Activated CD4-positive, alpha-beta T cell treated with anti-CD3 and anti-CD28 coated beads for 36 hours (primary cell): ENCODE data around the gene SUSD6. TPM values are rescaled to one million over a fixed set of nuclear protein-coding genes. Genes with fewer than 3 reads are reported as not detected.
"Not testable (repeated sequence)": the region's sequence is repeated elsewhere in the genome, so short reads cannot be mapped to it uniquely, and the experiment has no call there.

Source experiments
- ATAC-seq: fragments of 200-7000 bp; cut with Tn5 transposase; one replicate; pipeline ENCODE4 v1.10.0; 2021; ENCODE audit warnings: mild to moderate bottlenecking, moderate library complexity
- CTCF ChIA-PET: fragments of 350-600 bp; sonication (Branson Sonifier 250); formaldehyde crosslinking; loops from one replicate; lab custom pipeline; 2021; ENCODE audit warnings: antibody characterized with exemption; lab: Charles Lee
- POLR2A ChIA-PET: fragments of 350-600 bp; sonication (Branson Sonifier 250); formaldehyde crosslinking; loops from one replicate; lab custom pipeline; 2021; ENCODE audit warnings: antibody characterized with exemption, inconsistent platforms; lab: Charles Lee
- DNase-seq: peaks from one replicate; pipeline ENCODE4 v3.0.0-alpha.2; 2020
- H3K27ac Mint-ChIP-seq: one replicate; pipeline ENCODE4 v1.8.0; 2021; ENCODE audit warnings: mixed read lengths
- H3K27me3 Mint-ChIP-seq: one replicate; pipeline ENCODE4 v1.8.0; 2021; ENCODE audit warnings: mixed read lengths
- H3K36me3 Mint-ChIP-seq: one replicate; pipeline ENCODE4 v1.8.0; 2021; ENCODE audit warnings: low read depth, mixed read lengths
- H3K4me1 Mint-ChIP-seq: one replicate; pipeline ENCODE4 v1.8.0; 2021; ENCODE audit warnings: mixed read lengths
- H3K4me3 Mint-ChIP-seq: one replicate; pipeline ENCODE4 v1.8.0; 2021; ENCODE audit warnings: mild to moderate bottlenecking, moderate library complexity, mixed read lengths
- H3K9me3 Mint-ChIP-seq: one replicate; pipeline ENCODE4 v1.8.0; 2021; ENCODE audit warnings: low read depth, mixed read lengths
- intact Hi-C, 2 experiments: fragments of 100-400 bp; cut with DNase I in 1 of 2; cut with micrococcal nuclease in 1 of 2; formaldehyde crosslinking; loops; one replicate each; pipeline versions ENCODE4 v1.14.2 to v1.15.1; 2022 to 2024; cut with DNase I, micrococcal nuclease
- total RNA-seq, 2 experiments: library from RNA; stranded (reverse); gene quantifications; one replicate each; pipeline ENCODE4 v1.2.3, GENCODE V29; 2021

Gene SUSD6
- total RNA-seq, 2 experiments from 2014 or later: 57.9 to 59.3 TPM

DNA sequence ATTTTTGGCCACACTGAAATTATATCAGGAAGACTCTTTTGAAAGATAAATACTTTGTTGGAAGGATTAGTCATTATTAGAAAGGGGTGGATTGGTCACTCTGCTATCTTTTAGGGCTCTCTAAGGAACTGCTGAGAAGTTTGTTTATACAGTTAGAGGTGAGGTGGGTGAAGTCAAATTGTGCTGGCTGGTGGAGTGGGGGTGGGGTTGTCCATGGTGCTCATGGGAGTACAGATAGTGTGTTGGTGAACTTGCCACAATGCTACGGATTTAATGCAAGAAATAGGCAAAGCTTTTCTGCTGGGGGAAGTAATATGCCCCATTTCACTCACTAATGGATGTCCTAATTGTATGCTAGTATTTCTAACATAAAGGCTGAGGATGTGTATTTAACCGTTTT is 35.8 kb downstream of the SUSD6 start:
- intact Hi-C loops: no loop called here
- Mint-ChIP-seq H3K9me3 (peaks cover 12% of the 10 kb centered on the region), H3K4me1 (peaks cover 89% of the 10 kb centered on the region), H3K27ac (no peak overlapping the region), H3K27me3 (no peaks in the 10 kb centered on the region), H3K36me3 (peaks cover 42% of the 10 kb centered on the region), H3K4me3 (no peak overlapping the region)
- POLR2A ChIA-PET: no interaction called here
- CTCF ChIA-PET: no interaction called here
- DNase-seq (no peak), ATAC-seq (no peak)

DNA sequence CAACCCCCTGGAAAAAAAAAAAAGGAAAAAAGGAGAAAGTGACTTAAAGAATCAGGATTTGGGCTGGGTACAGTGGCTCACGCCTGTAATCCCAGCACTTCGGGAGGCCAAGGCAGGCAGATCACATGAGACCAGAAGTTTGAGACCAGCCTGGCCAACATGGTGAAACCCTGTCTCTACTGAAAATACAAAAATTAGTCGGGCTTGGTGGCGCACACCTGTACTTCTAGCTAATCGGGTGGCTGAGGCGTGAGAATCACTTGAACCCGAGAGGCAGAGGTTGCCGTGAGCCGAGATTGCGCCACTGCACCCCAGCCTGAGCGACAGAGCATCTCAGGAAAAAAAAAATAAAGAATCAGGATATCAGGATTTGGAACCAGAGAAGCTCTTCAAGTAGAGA is 36.2 kb downstream of the SUSD6 start:
- H3K27ac Mint-ChIP-seq, H3K27me3 Mint-ChIP-seq, DNase-seq, H3K4me3 Mint-ChIP-seq, intact Hi-C loops, H3K9me3 Mint-ChIP-seq, ATAC-seq, POLR2A ChIA-PET: not testable (repeated sequence)
- H3K4me1 Mint-ChIP-seq: peaks cover 88% of the 10 kb centered on the region
- peaks cover 40% of the 10 kb centered on the region for H3K36me3 Mint-ChIP-seq
- CTCF ChIA-PET: interaction anchor here (2.0 kb wide), 1 partner anchor 27 kb away, joined by 6 read pairs; no protein-coding TSS in a partner anchor

DNA sequence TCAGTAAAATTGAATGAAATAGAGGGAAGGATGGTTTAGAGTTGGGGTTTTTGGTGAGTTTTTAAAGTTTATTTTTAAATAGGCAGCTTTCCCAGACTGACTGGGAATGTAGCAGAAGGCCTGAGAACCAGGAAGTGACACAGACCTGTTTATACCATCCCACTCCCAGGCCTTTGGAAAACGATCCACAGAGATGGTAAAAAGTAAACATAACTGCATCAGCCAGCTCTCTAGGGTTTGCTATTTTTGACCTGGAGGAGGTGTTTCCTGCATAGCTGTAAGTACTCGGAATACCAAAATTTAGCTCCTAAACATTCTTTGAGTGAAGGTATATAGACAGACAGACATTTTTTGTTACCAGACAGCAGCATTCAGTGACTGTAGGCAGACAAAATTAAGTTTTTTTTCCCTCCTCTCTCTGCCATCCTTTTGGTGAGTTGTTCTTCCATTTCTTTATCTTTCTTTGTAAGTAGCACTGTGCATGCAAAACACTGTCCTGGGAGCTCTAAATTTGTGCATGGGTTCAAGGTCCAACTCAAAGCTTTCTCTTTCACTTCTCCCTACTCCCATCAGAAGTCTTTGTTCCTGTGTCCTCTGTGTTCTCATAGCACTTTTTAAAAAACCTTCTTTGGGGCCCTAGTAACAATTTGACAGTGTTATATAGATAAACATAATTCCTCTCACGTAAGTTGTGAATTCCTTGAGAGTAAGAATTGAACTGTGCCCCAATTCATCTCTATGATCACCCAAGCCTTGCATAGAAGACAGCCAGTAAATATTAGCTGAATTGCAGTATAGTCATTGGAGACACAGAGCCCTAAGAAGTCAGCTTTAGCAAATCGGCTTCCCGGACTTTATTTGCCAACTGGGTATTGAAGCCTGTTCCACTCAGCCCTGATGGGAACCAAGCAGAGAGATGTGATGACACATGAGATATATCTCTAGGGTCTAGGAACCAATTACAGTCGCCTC is 37.4 kb downstream of the SUSD6 start:
- H3K36me3 Mint-ChIP-seq: peaks cover 38% of the 10 kb centered on the region
- POLR2A ChIA-PET: interaction anchor here (0.7 kb wide), 1 partner anchor 16 kb away, joined by 3 read pairs; no protein-coding TSS in a partner anchor
- intact Hi-C loops: no loop called here

DNA sequence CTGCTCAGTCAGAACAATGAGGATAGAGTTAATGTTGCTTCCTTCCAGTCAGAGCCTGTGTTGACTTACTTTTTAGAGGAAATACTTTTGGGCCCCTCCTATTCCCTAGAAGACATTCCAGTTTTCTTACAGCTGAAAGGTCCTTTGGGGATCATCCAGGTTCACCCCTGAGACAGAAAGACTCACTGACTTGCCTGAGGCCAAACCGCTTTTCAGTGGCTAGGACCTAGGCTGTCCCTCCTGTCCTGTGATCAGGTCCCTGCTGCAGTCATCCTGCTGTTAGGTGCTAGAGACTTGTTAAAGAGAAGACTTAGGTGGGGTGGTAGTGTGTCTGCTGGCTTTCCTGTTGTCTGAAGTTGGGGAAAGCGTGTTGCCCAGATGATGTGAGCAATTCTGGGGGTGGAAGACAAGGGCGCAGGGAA is 39.6 kb downstream of the SUSD6 start:
- no peaks in the 10 kb centered on the region for H3K9me3 Mint-ChIP-seq
- ATAC-seq (no peak), DNase-seq (no peak)
- ChIA-PET CTCF (interaction anchor here (1.0 kb wide), 1 partner anchor 15 kb away, joined by 4 read pairs; no protein-coding TSS in a partner anchor), POLR2A (interaction anchor here (1.1 kb wide), 1 partner anchor 24 kb away, joined by 3 read pairs; no protein-coding TSS in a partner anchor)
- H3K27ac Mint-ChIP-seq: peak overlapping the region; percentile 71
- H3K27me3 Mint-ChIP-seq: no peaks in the 10 kb centered on the region
- peaks cover 78% of the 10 kb centered on the region for H3K4me1 Mint-ChIP-seq
- intact Hi-C loops: no loop called here
- H3K36me3 Mint-ChIP-seq: peaks cover 29% of the 10 kb centered on the region
- no peak overlapping the region for H3K4me3 Mint-ChIP-seq

More for the DNA sequence above, 37.4 kb downstream of the SUSD6 start:
- CTCF ChIA-PET: interaction anchor here (0.6 to 2.0 kb wide), 7 partner anchors 9 to 671 kb away, joined by 3 to 6 read pairs (median 3); no protein-coding TSS in a partner anchor
- ATAC-seq: no peak
- DNase-seq: no peak
- H3K27me3 Mint-ChIP-seq: no peaks in the 10 kb centered on the region
- H3K4me3 Mint-ChIP-seq: no peak overlapping the region
- H3K9me3 Mint-ChIP-seq: no peaks in the 10 kb centered on the region
- peaks cover 85% of the 10 kb centered on the region for H3K4me1 Mint-ChIP-seq
- peak overlapping the region; percentile 64 for H3K27ac Mint-ChIP-seq

DNA sequence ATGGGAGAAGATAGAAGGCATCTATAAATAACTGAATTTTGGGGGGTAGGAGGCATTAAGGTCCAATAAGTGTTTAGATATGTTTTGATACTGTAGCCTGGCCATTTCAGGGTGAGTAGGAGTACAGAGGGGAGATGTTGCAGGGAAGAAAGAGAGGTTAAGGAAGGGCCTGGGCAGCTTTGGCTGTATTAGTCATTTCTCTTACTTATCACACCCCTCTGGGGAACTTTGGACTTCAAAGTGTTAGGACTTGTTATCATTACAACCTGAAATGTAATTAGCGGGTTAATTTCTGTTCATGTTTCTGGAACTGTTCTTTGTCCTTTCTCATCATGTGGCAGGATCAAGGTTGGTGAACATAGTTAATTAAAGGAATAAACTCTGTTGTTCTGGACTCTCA is 40.3 kb downstream of the SUSD6 start:
- H3K27me3 Mint-ChIP-seq: no peaks in the 10 kb centered on the region
- peaks cover 30% of the 10 kb centered on the region for H3K36me3 Mint-ChIP-seq
- intact Hi-C loops: no loop called here
- H3K4me1 Mint-ChIP-seq: peaks cover 81% of the 10 kb centered on the region
- ATAC-seq: no peak
- no peak overlapping the region for H3K4me3 Mint-ChIP-seq
- no peak for DNase-seq
- H3K27ac Mint-ChIP-seq: peak overlapping the region; percentile 71
- CTCF ChIA-PET: no interaction called here
- no peaks in the 10 kb centered on the region for H3K9me3 Mint-ChIP-seq
- POLR2A ChIA-PET: interaction anchor here (0.7 to 1.1 kb wide), 2 partner anchors 23 to 145 kb away, joined by 3 read pairs; no protein-coding TSS in a partner anchor

DNA sequence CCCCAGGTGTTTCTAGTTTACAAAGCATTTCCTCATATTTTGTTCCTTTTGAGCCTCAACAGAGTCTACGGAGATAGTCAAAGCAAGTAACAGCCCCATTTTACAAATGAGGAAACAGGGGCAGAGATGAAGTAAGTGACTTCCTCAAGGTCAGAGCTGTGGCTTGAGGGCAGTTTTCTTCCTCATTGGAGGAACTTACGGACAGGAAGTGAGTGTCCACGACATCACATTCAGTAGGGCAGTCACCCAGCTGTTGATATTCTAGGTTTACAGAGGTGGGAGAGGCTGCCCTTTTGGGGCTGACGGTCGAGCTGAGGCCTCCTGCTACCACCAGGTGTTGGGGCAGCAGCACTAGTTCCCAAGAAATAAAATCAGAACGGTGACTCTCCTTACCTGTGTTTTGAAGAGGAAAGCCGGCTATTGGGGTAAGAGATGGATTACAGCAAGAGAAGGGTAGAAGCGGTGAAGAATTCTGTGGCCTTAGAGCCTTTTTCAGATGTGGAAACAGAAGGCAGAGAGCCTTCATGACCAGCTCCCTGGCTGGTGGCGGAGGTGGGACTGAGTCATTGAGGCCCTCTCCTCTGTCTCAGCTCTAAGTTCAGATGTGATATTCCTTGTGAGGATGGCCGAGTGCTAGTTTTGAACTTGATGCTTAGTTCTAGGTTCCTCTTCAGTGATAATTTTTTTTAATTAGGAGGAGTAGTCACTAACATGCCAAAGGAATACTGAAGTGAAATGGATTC is 41.7 kb downstream of the SUSD6 start:
- intact Hi-C loops: no loop called here
- Mint-ChIP-seq H3K27ac (peak overlapping the region; percentile 82), H3K36me3 (peaks cover 31% of the 10 kb centered on the region), H3K4me3 (peak overlapping the region; percentile 42), H3K4me1 (peaks cover 84% of the 10 kb centered on the region), H3K9me3 (no peaks in the 10 kb centered on the region), H3K27me3 (no peaks in the 10 kb centered on the region)
- peak; percentile 57 for DNase-seq
- CTCF ChIA-PET: interaction anchor here (1.0 to 1.6 kb wide), 2 partner anchors 9 to 41 kb away, joined by 3 to 4 read pairs; no protein-coding TSS in a partner anchor
- POLR2A ChIA-PET: interaction anchor here (1.6 kb wide), 1 partner anchor 21 kb away, joined by 8 read pairs; no protein-coding TSS in a partner anchor
- peak; percentile 71 for ATAC-seq

DNA sequence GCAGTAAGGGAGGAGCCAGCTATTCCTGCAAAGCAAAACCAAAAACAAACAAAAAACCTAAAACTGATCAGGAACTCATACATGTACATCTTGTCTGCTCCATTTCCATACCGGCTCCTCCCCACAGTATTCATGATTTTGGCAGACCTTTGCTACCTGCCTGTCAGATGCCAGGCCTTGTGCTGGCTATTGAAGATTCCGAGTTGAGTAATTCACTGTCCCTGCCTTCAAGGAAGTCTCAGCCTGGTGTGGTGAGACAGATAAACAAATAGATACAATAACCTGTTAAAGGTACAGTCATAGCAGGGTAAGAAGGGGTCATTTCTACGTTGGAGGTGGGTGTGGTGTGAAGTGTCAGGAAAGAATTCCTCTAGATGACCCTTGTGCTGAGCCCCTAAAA is 42.7 kb downstream of the SUSD6 start:
- no peak overlapping the region for H3K27ac Mint-ChIP-seq
- POLR2A ChIA-PET: interaction anchor here (1.6 kb wide), 1 partner anchor 20 kb away, joined by 8 read pairs; no protein-coding TSS in a partner anchor

DNA sequence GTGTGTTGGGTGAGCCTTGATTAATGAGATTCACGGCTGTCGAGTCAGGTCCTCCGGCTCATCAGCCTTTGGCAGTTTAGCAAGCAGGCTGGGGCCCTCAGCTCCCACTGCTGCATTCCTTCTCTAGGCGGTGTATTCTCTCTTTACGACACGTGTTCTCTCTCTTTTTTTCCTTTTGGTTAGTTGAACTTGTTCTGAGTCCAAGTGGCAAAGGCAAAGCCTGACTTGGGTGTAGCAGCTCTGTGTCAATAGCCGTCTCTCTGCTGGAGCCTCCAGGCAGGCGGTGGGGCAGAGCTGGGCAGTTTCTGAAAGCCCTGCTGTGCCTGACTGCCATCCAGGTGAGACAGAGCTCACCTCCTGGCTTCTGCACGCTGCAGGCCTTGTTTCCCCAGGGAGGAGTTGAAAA is 46.6 kb downstream of the SUSD6 start:
- Mint-ChIP-seq H3K27ac (peak overlapping the region; percentile 53), H3K36me3 (peaks cover 64% of the 10 kb centered on the region), H3K4me3 (no peak overlapping the region), H3K4me1 (peaks cover 85% of the 10 kb centered on the region), H3K9me3 (no peaks in the 10 kb centered on the region), H3K27me3 (no peaks in the 10 kb centered on the region)
- no peak for ATAC-seq
- no peak for DNase-seq
- ChIA-PET POLR2A (interaction anchor here (0.5 to 0.7 kb wide), 2 partner anchors 42 to 507 kb away, joined by 4 read pairs; no protein-coding TSS in a partner anchor), CTCF (interaction anchor here (0.6 to 1.0 kb wide), 3 partner anchors 9 to 27 kb away, joined by 3 read pairs; no protein-coding TSS in a partner anchor)
- intact Hi-C loops: loop anchor here in 1 of 2 experiments (2.0 kb wide), 1 partner anchor 15 kb away; no protein-coding TSS in a partner anchor

More for the DNA sequence above, 42.7 kb downstream of the SUSD6 start:
- Mint-ChIP-seq H3K36me3 (peaks cover 35% of the 10 kb centered on the region), H3K4me3 (no peak overlapping the region), H3K4me1 (peaks cover 84% of the 10 kb centered on the region), H3K9me3 (no peaks in the 10 kb centered on the region), H3K27me3 (no peaks in the 10 kb centered on the region)
- CTCF ChIA-PET: no interaction called here
- intact Hi-C loops: no loop called here
- ATAC-seq (no peak), DNase-seq (no peak)

DNA sequence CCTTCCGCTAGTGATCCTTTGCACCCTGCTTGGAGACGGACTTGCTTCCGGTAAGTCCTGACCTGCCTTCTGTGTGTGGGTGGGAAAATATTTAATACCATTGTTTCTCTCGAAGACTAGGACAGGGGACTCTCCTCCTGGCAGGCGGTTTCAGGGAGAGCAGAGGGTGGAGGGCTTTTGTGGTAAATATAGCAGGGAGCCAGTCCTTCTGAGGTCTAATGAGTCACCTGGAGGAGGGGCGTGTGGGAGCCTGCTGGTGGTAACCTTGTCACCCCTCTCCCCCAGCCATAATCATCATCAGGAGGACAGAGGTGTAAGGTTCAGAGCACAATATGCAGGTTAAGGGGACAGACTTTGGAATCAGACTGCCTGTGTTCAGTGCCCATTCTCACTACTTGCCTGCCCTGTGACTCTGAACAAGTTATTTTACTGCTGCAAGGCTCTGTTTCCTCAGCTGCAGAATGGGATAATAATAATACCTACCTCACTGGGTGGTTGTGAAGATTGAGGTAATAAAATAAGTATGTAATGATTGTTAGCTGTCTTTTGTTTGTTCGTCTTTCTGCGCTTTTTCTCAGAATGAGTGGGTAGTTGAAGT is 47.4 kb downstream of the SUSD6 start:
- peaks cover 88% of the 10 kb centered on the region for H3K4me1 Mint-ChIP-seq
- CTCF ChIA-PET: interaction anchor here (0.9 to 1.4 kb wide), 3 partner anchors 10 to 21 kb away, joined by 3 to 5 read pairs (median 3); no protein-coding TSS in a partner anchor
- H3K27ac Mint-ChIP-seq: peak overlapping the region; percentile 53
- H3K27me3 Mint-ChIP-seq: no peaks in the 10 kb centered on the region
- no peaks in the 10 kb centered on the region for H3K9me3 Mint-ChIP-seq
- POLR2A ChIA-PET: no interaction called here
- no peak overlapping the region for H3K4me3 Mint-ChIP-seq
- intact Hi-C loops: loop anchor here in 1 of 2 experiments (2.0 kb wide), 1 partner anchor 16 kb away; no protein-coding TSS in a partner anchor
- peak; percentile 54 for DNase-seq
- H3K36me3 Mint-ChIP-seq: peaks cover 67% of the 10 kb centered on the region
- peak; percentile 38 for ATAC-seq
